HCT116 (cell line): ENCODE measurements around the gene LUC7L2. TPM values are rescaled to one million over a fixed set of nuclear protein-coding genes. Genes with fewer than 3 reads are reported as not detected.
"Not testable (repeated sequence)": the region's sequence is repeated elsewhere in the genome, so short reads cannot be mapped to it uniquely, and the experiment has no call there.

Source experiments
- ATAC-seq: fragments of 200-7000 bp; cut with Tn5 transposase; 2 replicates; pipeline ENCODE4 v1.9.1; 2020; ENCODE audit warnings: mild to moderate bottlenecking, moderate library complexity
- BruUV-seq: library from RNA; stranded (reverse); fragments of 400-500 nt; replicated peaks from 2 replicates; lab custom pipeline; 2021; lab: Mats Ljungman, UMichigan
- CTCF ChIA-PET: fragments of 300-600 bp; sonication (Branson Sonifier 250); formaldehyde crosslinking; loops from one replicate; lab custom pipeline; 2021; ENCODE audit warnings: antibody characterized with exemption; lab: Charles Lee
- POLR2A ChIA-PET: fragments of 300-600, 350-600 bp; sonication (Branson Sonifier 250); formaldehyde crosslinking; loops from one replicate; lab custom pipeline; 2021; ENCODE audit warnings: antibody characterized with exemption; lab: Charles Lee
- RAD21 ChIA-PET, 2 experiments: fragments of 300-600 bp; sonication (Branson Sonifier 250); formaldehyde crosslinking; loops; one replicate each; lab custom pipeline; 2023; ENCODE audit warnings: low total read pairs in 2 of 2; ENCODE audit not compliant: uncharacterized antibody in 2 of 2, unreplicated experiment in 2 of 2, low non-redundant PET in 1 of 2; lab: Charles Lee
- DNase-seq: peaks from one replicate; pipeline ENCODE4 v3.0.0-alpha.2; 2010; ENCODE audit warnings: low read depth, low spot score
- H2AFZ ChIP-seq: fragments of 200-600 bp; shearing (Covaris generic), sonication (generic); 2 replicates; pipeline ENCODE4 v1.6.1; 2017; ENCODE audit warnings: low read depth, mixed run types, mixed read lengths, antibody characterized with exemption, low read length; ENCODE audit not compliant: poor library complexity, severe bottlenecking
- H3K27ac ChIP-seq: 2 replicates; pipeline ENCODE4 v1.5.1; 2012; ENCODE audit warnings: low read depth, low read length
- H3K27me3 ChIP-seq: fragments of 200-600 bp; sonication (generic); 2 replicates; pipeline ENCODE4 v1.6.1; 2016; ENCODE audit warnings: mixed run types, low read length, mixed read lengths; ENCODE audit not compliant: insufficient read depth
- H3K36me3 ChIP-seq, 2 experiments: fragments of 200-500 bp in 1 of 2; fragments of 200-600 bp in 1 of 2; sonication (Bioruptor generic) in 1 of 2; sonication (generic) in 1 of 2; 2 replicates each; pipeline versions ENCODE4 v1.5.1 to v1.6.1; 2014 to 2016; ENCODE audit warnings: low read length in 2 of 2, inconsistent platforms in 1 of 2, mixed read lengths in 1 of 2, mixed run types in 1 of 2; ENCODE audit not compliant: insufficient read depth in 2 of 2, control insufficient read depth in 1 of 2
- H3K4me1 ChIP-seq, 2 experiments: fragments of 200-600 bp in 1 of 2; sonication (generic) in 1 of 2; 2 replicates each; pipeline versions ENCODE4 v1.5.1 to v1.6.1; 2012 to 2017; ENCODE audit warnings: low read length in 2 of 2, inconsistent platforms in 1 of 2, mild to moderate bottlenecking in 1 of 2, mixed read lengths in 1 of 2, mixed run types in 1 of 2, moderate library complexity in 1 of 2; ENCODE audit not compliant: insufficient read depth in 2 of 2, control insufficient read depth in 1 of 2
- H3K4me2 ChIP-seq: fragments of 200-600 bp; sonication (generic); 2 replicates; pipeline ENCODE4 v1.6.1; 2017; ENCODE audit warnings: mixed run types, low read length, mixed read lengths
- H3K4me3 ChIP-seq, 2 experiments: fragments of 200-600 bp in 1 of 2; sonication (generic) in 1 of 2; replicated peaks in 1 of 2; 2 replicates each; pipeline ENCODE4 v1.5.1; 2011 to 2016; ENCODE audit warnings: low read length in 2 of 2, control low read depth in 1 of 2, low read depth in 1 of 2, mild to moderate bottlenecking in 1 of 2, mixed read lengths in 1 of 2, mixed run types in 1 of 2
- H3K79me2 ChIP-seq: fragments of 200-600 bp; sonication (generic); 2 replicates; pipeline ENCODE4 v1.6.1; 2017; ENCODE audit warnings: mild to moderate bottlenecking, mixed run types, low read length, moderate library complexity, mixed read lengths; ENCODE audit not compliant: insufficient read depth
- H3K9ac ChIP-seq: fragments of 200-600 bp; sonication (generic); 2 replicates; pipeline ENCODE4 v1.6.1; 2016; ENCODE audit warnings: low read length, mixed read lengths
- H3K9me2 ChIP-seq: fragments of 200-600 bp; sonication (generic), shearing (Covaris generic); 2 replicates; pipeline ENCODE4 v1.6.1; 2017; ENCODE audit warnings: mixed run types, mild to moderate bottlenecking, moderate library complexity; ENCODE audit not compliant: insufficient read depth
- H3K9me3 ChIP-seq, 2 experiments: fragments of 200-500 bp in 1 of 2; fragments of 200-600 bp in 1 of 2; sonication (Bioruptor generic) in 1 of 2; sonication (generic) in 1 of 2; 2 replicates each; pipeline ENCODE4 v1.6.1; 2014 to 2017; ENCODE audit warnings: low read length in 2 of 2, mixed read lengths in 2 of 2, inconsistent platforms in 1 of 2, low read depth in 1 of 2, mild to moderate bottlenecking in 1 of 2, mixed run types in 1 of 2, moderate library complexity in 1 of 2; ENCODE audit not compliant: control insufficient read depth in 1 of 2, insufficient read depth in 1 of 2
- H4K20me1 ChIP-seq: fragments of 200-600 bp; sonication (generic), shearing (Covaris generic); 2 replicates; pipeline ENCODE4 v1.6.1; 2017; ENCODE audit warnings: mixed run types, mild to moderate bottlenecking, moderate library complexity; ENCODE audit not compliant: insufficient read depth
- CBX3 ChIP-seq: IDR thresholded peaks from 2 replicates; pipeline ENCODE4 v1.6.1; 2012; ENCODE audit warnings: low read depth
- CEBPB ChIP-seq: IDR thresholded peaks from 2 replicates; pipeline ENCODE4 v1.6.1; 2012; ENCODE audit warnings: low read depth
- EZH2 ChIP-seq: fragments of 200-600 bp; sonication (generic); IDR thresholded peaks from 2 replicates; pipeline ENCODE4 v1.6.1; 2017; ENCODE audit warnings: antibody characterized with exemption, mixed run types
- EZH2phosphoT487 ChIP-seq: fragments of 200-600 bp; IDR thresholded peaks from 2 replicates; pipeline ENCODE4 v1.6.1; 2018; ENCODE audit warnings: antibody characterized with exemption, borderline replicate concordance
- FOSL1 ChIP-seq: IDR thresholded peaks from 2 replicates; pipeline ENCODE4 v1.6.1; 2012; ENCODE audit warnings: low read depth
- REST ChIP-seq: IDR thresholded peaks from 2 replicates; pipeline ENCODE4 v1.6.1; 2012; ENCODE audit warnings: low read depth
- TCF7L2 ChIP-seq: IDR thresholded peaks from 2 replicates; pipeline ENCODE4 v1.7.0; 2011; ENCODE audit warnings: borderline replicate concordance, inconsistent platforms; ENCODE audit not compliant: insufficient read depth, insufficient read length; ENCODE audit errors: extremely low read depth
- ZNF274 ChIP-seq: fragments of 200-500 bp; sonication (Bioruptor generic); IDR thresholded peaks from 2 replicates; pipeline ENCODE4 v1.6.1; 2014; ENCODE audit warnings: mild to moderate bottlenecking, low read depth, low read length, inconsistent platforms
- intact Hi-C: fragments of 100-400 bp; cut with micrococcal nuclease; formaldehyde crosslinking; loops from 2 replicates; pipeline ENCODE4 v1.10.0; 2022
- total RNA-seq: library from RNA; stranded (reverse); gene quantifications from one replicate; pipeline ENCODE4 v1.2.1, GENCODE V29; 2021; ENCODE audit not compliant: unreplicated experiment

LUC7L2 gene
- total RNA-seq, 1 experiment from 2014 or later = 98.8 TPM

GRCh38 chr7:139403601-139404000 lies 43.9 kb downstream of the LUC7L2 start (continued):
- no peak for TF ChIP-seq TCF7L2
- no peak for TF ChIP-seq EZH2phosphoT487
- TF ChIP-seq ZNF274 = no peak
- TF ChIP-seq EZH2 = no peak

GRCh38 chr7:139407555-139407954 lies 47.9 kb downstream of the LUC7L2 start:
- no TSS peak for BruUV-seq

GRCh38 chr7:139414743-139415402 lies 55.2 kb downstream of the LUC7L2 start:
- BruUV-seq, H4K20me1 ChIP-seq, intact Hi-C loops, RAD21 ChIA-PET, H3K9ac ChIP-seq, H3K27me3 ChIP-seq, H3K27ac ChIP-seq, H3K4me2 ChIP-seq, DNase-seq, H2AFZ ChIP-seq, H3K9me3 ChIP-seq, ATAC-seq, POLR2A ChIA-PET, H3K4me3 ChIP-seq, H3K9me2 ChIP-seq, H3K4me1 ChIP-seq: not testable (repeated sequence)
- peaks cover 36 to 38% of the 10 kb centered on the region in 2 experiments for H3K36me3 ChIP-seq
- CTCF ChIA-PET = interaction anchor here (0.9 to 1.5 kb wide), 2 partner anchors 20 to 591 kb away, joined by 3 to 6 read pairs; no protein-coding TSS in a partner anchor
- H3K79me2 ChIP-seq = peaks cover 23% of the 10 kb centered on the region; the same call in 1 of the 2 replicates

More at GRCh38 chr7:139407555-139407954, 47.9 kb downstream of the LUC7L2 start:
- Histone ChIP-seq H4K20me1 (peaks cover 10% of the 10 kb centered on the region), H3K27ac (no peak overlapping the region), H3K9me3 (no peaks in the 10 kb centered on the region), H3K9ac (no peak overlapping the region), H3K36me3 (peaks cover 51 to 56% of the 10 kb centered on the region in 2 experiments), H3K4me3 (no peak overlapping the region), H3K4me2 (no peak overlapping the region), H3K79me2 (peaks cover 44% of the 10 kb centered on the region), H3K9me2 (no peaks in the 10 kb centered on the region), H3K27me3 (no peaks in the 10 kb centered on the region), H2AFZ (no peak overlapping the region), H3K4me1 (no peaks in the 10 kb centered on the region)
- DNase-seq (no peak), ATAC-seq (no peak)
- POLR2A ChIA-PET = no interaction called here
- TF ChIP-seq REST = no peak
- no peak for TF ChIP-seq CEBPB
- no peak for TF ChIP-seq FOSL1
- no peak for TF ChIP-seq CBX3
- CTCF ChIA-PET = interaction anchor here (1.4 kb wide), 1 partner anchor 27 kb away, joined by 3 read pairs; no protein-coding TSS in a partner anchor
- RAD21 ChIA-PET = no interaction called here
- intact Hi-C loops = no loop called here
